Neuron (in vitro differentiated cells): ENCODE measurements around the gene CD74.

ENCODE experiments used
- H2AFZ ChIP-seq: one replicate; pipeline ENCODE4 v1.6.1; 2013; ENCODE audit warnings: low read depth, mild to moderate bottlenecking, inconsistent platforms, low read length, moderate library complexity
- H3K27me3 ChIP-seq: one replicate; pipeline ENCODE4 v1.6.1; 2013; ENCODE audit warnings: low read length; ENCODE audit not compliant: insufficient read depth
- H3K36me3 ChIP-seq: one replicate; pipeline ENCODE4 v1.6.1; 2013; ENCODE audit warnings: low read length; ENCODE audit not compliant: insufficient read depth
- H3K4me1 ChIP-seq: one replicate; pipeline ENCODE4 v1.6.1; 2013; ENCODE audit warnings: low read length; ENCODE audit not compliant: insufficient read depth
- H3K4me3 ChIP-seq: 2 replicates; pipeline ENCODE4 v1.5.1; 2013; ENCODE audit warnings: mild to moderate bottlenecking, low read length, moderate library complexity
- H3K9me3 ChIP-seq: one replicate; pipeline ENCODE4 v1.6.1; 2013; ENCODE audit warnings: low read length

The CD74 gene

GRCh38 chr5:150368526-150368925 is 44.2 kb downstream of the CD74 start:
- Histone ChIP-seq H2AFZ (no peak overlapping the region), H3K4me1 (no peaks in the 10 kb centered on the region), H3K36me3 (peaks cover 89% of the 10 kb centered on the region), H3K9me3 (no peaks in the 10 kb centered on the region), H3K4me3 (no peak overlapping the region), H3K27me3 (no peaks in the 10 kb centered on the region)

GRCh38 chr5:150364004-150364403 is 48.7 kb downstream of the CD74 start:
- no peaks in the 10 kb centered on the region for H3K27me3 ChIP-seq
- H2AFZ ChIP-seq: no peak overlapping the region
- H3K4me3 ChIP-seq: no peak overlapping the region
- peaks cover 82% of the 10 kb centered on the region for H3K36me3 ChIP-seq
- no peaks in the 10 kb centered on the region for H3K4me1 ChIP-seq
- H3K9me3 ChIP-seq: no peaks in the 10 kb centered on the region

GRCh38 chr5:150363185-150363584 is 49.5 kb downstream of the CD74 start:
- no peak overlapping the region for H3K4me3 ChIP-seq
- no peaks in the 10 kb centered on the region for H3K9me3 ChIP-seq
- H3K36me3 ChIP-seq: peaks cover 74% of the 10 kb centered on the region
- peaks cover 5% of the 10 kb centered on the region for H3K4me1 ChIP-seq
- no peaks in the 10 kb centered on the region for H3K27me3 ChIP-seq
- H2AFZ ChIP-seq: no peak overlapping the region

- Histone ChIP-seq H3K9me3 (no peaks in the 10 kb centered on the region), H2AFZ (no peak overlapping the region), H3K27me3 (no peaks in the 10 kb centered on the region), H3K4me1 (peaks cover 12% of the 10 kb centered on the region), H3K4me3 (no peak overlapping the region), H3K36me3 (peaks cover 61% of the 10 kb centered on the region)
These were observed 51.4 kb downstream of the CD74 start for GRCh38 chr5:150361301-150361700.

GRCh38 chr5:150358261-150359095 is 54.2 kb downstream of the CD74 start:
- no peaks in the 10 kb centered on the region for H3K9me3 ChIP-seq
- peaks cover 12% of the 10 kb centered on the region for H3K4me1 ChIP-seq
- H3K4me3 ChIP-seq: peak overlapping the region; percentile 93
- no peaks in the 10 kb centered on the region for H3K27me3 ChIP-seq
- H2AFZ ChIP-seq: peak overlapping the region; percentile 90
- H3K36me3 ChIP-seq: peaks cover 38% of the 10 kb centered on the region

- Histone ChIP-seq H3K9me3 (no peaks in the 10 kb centered on the region), H3K4me3 (peak within 1 kb of the TSS; percentile 93), H3K27me3 (no peaks in the 10 kb centered on the region), H3K4me1 (peaks cover 12% of the 10 kb centered on the region), H3K36me3 (peaks cover 29% of the 10 kb centered on the region), H2AFZ (peak within 1 kb of the TSS; percentile 90)
These were observed 55.1 kb downstream of the CD74 start, which contains the start of gene TCOF1 for GRCh38 chr5:150357326-150358260. Gene TCOF1, plus strand, starts transcription at chr5:150357697. Its CDS starts 50 bp downstream, at chr5:150357747.

GRCh38 chr5:150356575-150357294 is 56.0 kb downstream of the CD74 start:
- Histone ChIP-seq H3K36me3 (peaks cover 22% of the 10 kb centered on the region), H3K27me3 (no peaks in the 10 kb centered on the region), H3K4me1 (peaks cover 12% of the 10 kb centered on the region), H2AFZ (peak overlapping the region; percentile 90), H3K4me3 (peak overlapping the region; percentile 46), H3K9me3 (no peaks in the 10 kb centered on the region)

- no peaks in the 10 kb centered on the region for H3K27me3 ChIP-seq
- H3K4me1 ChIP-seq: peaks cover 15% of the 10 kb centered on the region
- no peak overlapping the region for H3K4me3 ChIP-seq
- no peak overlapping the region for H2AFZ ChIP-seq
- peaks cover 13% of the 10 kb centered on the region for H3K36me3 ChIP-seq
- no peaks in the 10 kb centered on the region for H3K9me3 ChIP-seq
These were observed 56.9 kb downstream of the CD74 start for GRCh38 chr5:150355791-150356190.

GRCh38 chr5:150353032-150353675 is 59.6 kb downstream of the CD74 start:
- H3K36me3 ChIP-seq: no peaks in the 10 kb centered on the region
- H3K4me1 ChIP-seq: peaks cover 22% of the 10 kb centered on the region
- H3K9me3 ChIP-seq: no peaks in the 10 kb centered on the region
- H3K4me3 ChIP-seq: no peak overlapping the region
- H2AFZ ChIP-seq: no peak overlapping the region
- H3K27me3 ChIP-seq: no peaks in the 10 kb centered on the region

- Histone ChIP-seq H2AFZ (no peak overlapping the region), H3K27me3 (no peaks in the 10 kb centered on the region), H3K4me1 (peaks cover 28% of the 10 kb centered on the region)
These were observed 60.3 kb downstream of the CD74 start for GRCh38 chr5:150352244-150353031.

More at GRCh38 chr5:150352244-150353031, 60.3 kb downstream of the CD74 start:
- H3K9me3 ChIP-seq: no peaks in the 10 kb centered on the region
- no peak overlapping the region for H3K4me3 ChIP-seq
- H3K36me3 ChIP-seq: no peaks in the 10 kb centered on the region
